GM12874 (cell line): ENCODE measurements around the gene CEP95.

Experiments
- TF ChIP-seq, protein P1 (sequence below): IDR thresholded peaks from 2 replicates; pipeline ENCODE4 v1.5.1; 2011; ENCODE audit warnings: low read depth, mild to moderate bottlenecking, control low read depth, low read length, moderate library complexity; ENCODE audit not compliant: insufficient read depth

Gene CEP95

DNA sequence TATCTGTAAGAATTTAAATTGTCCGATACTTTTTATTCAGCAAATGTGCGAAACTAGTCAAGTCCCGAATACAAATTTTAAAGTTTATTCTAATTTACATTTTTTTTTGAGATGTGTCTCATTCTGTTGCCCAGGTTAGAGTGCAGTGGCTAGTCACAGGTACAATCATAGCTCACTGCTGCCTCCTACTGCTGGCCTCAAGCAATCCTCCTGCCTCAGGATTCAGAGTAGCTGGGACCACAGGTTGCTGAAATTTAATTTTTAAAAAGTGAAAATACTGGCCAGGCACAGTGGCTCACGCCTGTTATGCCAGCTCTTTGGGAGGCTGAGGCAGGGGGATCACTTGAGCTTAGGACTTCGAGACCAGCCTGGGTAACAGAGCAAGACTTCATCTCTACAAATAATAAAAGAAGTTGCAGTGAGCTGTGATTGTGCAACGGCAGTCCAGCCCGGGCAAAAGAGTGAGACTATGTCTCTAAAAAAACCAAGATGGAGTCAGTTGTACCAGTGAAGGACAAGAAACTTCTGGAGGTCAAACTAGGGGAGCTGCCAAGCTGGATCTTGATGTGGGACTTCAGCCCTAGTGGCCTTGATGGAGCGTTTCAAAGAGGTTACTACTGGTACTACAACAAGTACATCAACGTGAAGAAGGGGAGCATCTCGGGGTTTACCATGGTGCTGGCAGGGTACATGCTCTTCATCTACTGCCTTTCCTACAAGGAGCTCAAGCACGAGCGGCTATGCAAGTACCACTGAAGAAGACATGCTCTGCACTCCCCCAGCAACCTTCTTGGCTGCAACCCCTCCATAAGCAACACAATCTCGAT lies 15.5 kb upstream of the CEP95 start:
- TF ChIP-seq, protein P1, sequence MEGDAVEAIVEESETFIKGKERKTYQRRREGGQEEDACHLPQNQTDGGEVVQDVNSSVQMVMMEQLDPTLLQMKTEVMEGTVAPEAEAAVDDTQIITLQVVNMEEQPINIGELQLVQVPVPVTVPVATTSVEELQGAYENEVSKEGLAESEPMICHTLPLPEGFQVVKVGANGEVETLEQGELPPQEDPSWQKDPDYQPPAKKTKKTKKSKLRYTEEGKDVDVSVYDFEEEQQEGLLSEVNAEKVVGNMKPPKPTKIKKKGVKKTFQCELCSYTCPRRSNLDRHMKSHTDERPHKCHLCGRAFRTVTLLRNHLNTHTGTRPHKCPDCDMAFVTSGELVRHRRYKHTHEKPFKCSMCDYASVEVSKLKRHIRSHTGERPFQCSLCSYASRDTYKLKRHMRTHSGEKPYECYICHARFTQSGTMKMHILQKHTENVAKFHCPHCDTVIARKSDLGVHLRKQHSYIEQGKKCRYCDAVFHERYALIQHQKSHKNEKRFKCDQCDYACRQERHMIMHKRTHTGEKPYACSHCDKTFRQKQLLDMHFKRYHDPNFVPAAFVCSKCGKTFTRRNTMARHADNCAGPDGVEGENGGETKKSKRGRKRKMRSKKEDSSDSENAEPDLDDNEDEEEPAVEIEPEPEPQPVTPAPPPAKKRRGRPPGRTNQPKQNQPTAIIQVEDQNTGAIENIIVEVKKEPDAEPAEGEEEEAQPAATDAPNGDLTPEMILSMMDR = peak; percentile 64

DNA sequence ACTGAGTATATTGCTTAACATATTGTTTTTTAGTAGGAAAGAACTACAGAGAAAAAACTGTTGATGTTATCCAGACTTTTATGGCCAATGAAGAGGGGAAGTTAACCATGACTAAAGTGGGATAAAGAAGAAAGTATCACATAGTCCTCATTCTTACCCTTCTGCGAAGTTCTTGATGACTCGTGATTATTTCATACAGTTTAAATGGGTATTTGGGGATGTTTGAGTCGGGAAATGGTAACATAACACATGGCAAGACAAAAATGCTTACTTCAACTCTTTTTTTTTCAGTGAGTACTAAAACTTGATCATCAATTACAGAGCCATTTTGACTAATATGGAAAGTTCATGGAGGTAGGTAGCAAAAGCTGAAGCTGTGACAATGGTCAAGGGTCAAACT lies 14.8 kb upstream of the CEP95 start:
- TF ChIP-seq, protein P1 = no peak

DNA sequence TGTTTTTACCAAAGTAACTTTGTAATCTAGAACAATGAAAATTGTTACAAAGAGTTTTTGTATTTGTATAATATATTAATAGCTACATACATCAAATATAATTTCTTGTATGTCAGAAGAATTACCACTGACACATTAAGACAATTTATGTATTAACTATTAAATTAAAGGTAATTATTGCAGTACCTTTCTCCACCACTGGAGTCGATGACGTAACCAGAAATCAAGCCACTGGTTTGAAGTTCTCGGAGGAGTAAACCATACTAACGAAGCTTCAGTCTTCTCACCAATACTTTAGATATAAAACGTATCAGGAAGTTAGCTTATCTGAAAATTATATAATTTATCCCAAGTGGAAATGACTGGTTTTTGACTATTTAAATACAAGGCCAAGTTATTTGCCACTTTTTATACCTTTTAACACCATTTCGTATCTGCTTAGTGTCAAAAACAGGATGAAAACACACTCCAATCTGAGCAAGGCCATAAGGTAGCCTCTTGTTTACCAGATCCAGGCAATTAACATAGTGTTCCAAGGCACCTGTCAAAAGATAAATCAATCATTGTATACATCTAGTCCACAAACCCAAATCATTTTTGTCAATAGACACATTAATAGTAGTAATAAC lies 14.2 kb upstream of the CEP95 start:
- TF ChIP-seq, protein P1 = peak; percentile 39; the same call in 1 of the 2 replicates

DNA sequence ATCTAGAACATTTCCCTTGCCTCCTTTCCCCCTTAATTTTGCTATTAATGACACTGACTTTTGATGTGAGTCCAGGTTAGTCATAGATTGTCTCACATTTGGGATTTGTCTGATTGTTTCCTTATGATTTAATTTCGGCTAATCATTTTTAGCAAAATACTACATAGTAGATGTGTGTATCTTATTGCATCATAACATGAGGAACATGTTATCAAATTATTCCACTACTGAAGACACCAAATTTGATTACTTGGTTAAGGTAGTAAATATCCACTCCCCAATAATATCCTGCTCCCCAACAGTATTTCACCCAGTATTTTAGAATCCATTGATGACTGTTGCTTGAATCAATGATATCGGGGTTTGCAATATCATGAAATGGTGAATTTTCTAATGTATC lies 12.7 kb upstream of the CEP95 start:
- TF ChIP-seq, protein P1 = no peak

DNA sequence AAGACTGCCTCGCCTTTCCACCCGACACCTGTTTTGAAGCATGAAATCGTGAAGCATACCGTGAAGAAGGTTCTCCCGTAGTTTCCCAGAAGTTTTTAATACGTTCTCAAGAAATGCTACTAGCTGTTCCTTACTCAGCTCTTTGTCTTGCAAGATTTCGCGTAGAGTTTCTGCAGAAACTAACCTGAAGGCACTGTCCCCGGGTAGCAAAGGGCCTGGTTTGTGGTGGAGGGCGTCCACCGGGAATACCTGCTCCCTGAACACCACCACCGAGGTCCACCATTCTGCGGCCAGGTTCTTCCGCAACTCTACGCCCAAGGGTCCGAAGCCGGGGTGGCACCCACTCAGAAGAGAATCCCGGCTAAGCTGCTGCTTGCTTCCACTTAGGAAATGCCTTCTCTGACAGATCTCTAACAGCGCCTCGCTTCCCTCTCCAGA lies 10.4 kb upstream of the CEP95 start:
- TF ChIP-seq, protein P1 = no peak

DNA sequence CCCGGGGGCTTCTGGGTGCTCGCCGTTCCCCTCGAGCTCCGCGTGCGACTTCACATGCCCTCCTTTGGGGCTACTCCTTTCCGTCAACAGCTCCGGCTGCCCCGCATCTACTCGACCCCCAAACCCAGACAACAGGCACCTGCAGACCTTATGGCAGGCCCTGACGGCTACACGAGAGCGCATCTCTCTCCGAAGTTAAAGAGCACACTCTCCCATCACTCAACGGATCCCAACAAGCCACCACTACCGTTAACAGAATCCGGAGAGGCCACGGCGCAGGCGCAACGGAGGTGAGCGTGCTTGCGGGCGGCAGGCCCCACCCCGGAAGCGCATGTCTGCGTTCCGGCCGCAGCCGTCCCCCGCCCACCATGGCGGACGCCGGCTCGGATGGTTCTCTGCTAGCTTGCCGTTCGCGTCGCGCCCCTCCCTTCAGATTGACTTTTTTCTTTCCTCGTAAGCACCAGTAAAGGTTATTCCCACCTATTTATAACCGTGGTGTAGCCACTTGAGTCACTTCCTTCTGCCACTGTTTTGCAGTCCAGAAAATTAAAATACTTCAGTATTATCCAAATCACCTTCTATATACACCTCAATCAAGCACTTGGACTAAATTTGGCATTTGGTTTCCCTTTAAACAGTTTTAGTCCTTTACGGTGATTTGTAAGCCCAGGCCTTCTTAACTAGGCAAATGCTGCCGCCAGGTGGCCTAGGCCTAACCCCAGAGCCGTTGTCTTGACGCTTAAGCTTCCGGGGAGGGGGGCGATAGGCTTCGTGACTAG lies 9.8 kb upstream of the CEP95 start, which contains the start of gene POLG2:
POLG2 (minus strand) TSS at position 269 of the 779 bp plus-strand sequence; CDS start at position 183, 86 bp downstream.
- TF ChIP-seq, protein P1 = peak; percentile 59

DNA sequence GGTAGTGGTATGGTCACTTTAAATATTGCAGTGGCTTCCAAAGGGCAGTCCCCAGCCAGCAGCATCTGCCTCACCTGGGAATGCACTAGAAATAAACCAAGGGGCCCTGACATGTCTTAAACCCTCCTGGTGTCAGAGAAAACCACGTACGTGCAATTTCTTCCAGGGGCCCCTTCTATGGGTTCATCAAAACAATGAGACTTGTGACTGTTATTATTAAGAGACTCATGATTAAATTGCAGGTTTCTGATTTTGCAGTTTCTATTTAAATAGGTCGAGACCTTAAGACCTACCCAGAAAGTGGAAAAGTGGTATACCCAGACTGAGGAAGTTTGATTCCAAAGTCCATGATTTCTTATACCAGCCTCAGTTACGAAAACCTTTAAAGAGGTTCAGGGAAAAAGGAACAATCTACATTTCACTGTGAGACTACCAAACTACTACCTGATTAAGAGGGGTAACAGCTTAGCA lies 9.2 kb upstream of the CEP95 start:
- TF ChIP-seq, protein P1 = no peak
